ENCODE measurements around the gene ANTXRL. TPM values are rescaled to one million over a fixed set of nuclear protein-coding genes. Genes with fewer than 3 reads are reported as not detected.
"Not testable (repeated sequence)": the region's sequence is repeated elsewhere in the genome, so short reads cannot be mapped to it uniquely, and the experiment has no call there.

The ANTXRL gene
- polyA plus RNA-seq, 6 donors from 2014 or later, result not detected

GRCh38 chr10:46288601-46289206 is 1.9 kb downstream of the ANTXRL start:
- peaks cover 0 to 1% (median 0%) of the 10 kb centered on the region in 7 donors for H3K9me3 Mint-ChIP-seq
- H3K4me3 Mint-ChIP-seq, result no peak overlapping the region
- H3K36me3 Mint-ChIP-seq, result no peaks in the 10 kb centered on the region
- peak overlapping the region in 1 of 6 donors; percentile 31 for H3K27ac Mint-ChIP-seq
- DNase-seq, result no peak
- H3K4me1 Mint-ChIP-seq, result peaks cover 10 to 18% (median 18%) of the 10 kb centered on the region in 3 donors
- peaks cover 13 to 24% (median 19%) of the 10 kb centered on the region in 3 donors for H3K27me3 Mint-ChIP-seq
- ATAC-seq (ENCODE audit: low read depth in 2 of 2), result no peak

GRCh38 chr10:46289209-46289810 is 2.5 kb downstream of the ANTXRL start:
- H3K27me3 Mint-ChIP-seq, result peaks cover 8 to 19% (median 18%) of the 10 kb centered on the region in 3 donors
- no peak overlapping the region for H3K4me3 Mint-ChIP-seq
- peaks cover 4 to 13% (median 12%) of the 10 kb centered on the region in 3 donors for H3K4me1 Mint-ChIP-seq
- H3K27ac Mint-ChIP-seq, result no peak overlapping the region
- peaks cover 0 to 1% (median 0%) of the 10 kb centered on the region in 7 donors for H3K9me3 Mint-ChIP-seq
- no peak for ATAC-seq (ENCODE audit: low read depth in 2 of 2)
- no peak for DNase-seq
- no peaks in the 10 kb centered on the region for H3K36me3 Mint-ChIP-seq

- no peak for DNase-seq
- H3K27me3 Mint-ChIP-seq, result peaks cover 5 to 19% (median 16%) of the 10 kb centered on the region in 3 donors
- ATAC-seq (ENCODE audit: low read depth in 2 of 2), result no peak
- peaks cover 2 to 9% (median 6%) of the 10 kb centered on the region in 3 donors for H3K4me1 Mint-ChIP-seq
- no peak overlapping the region for H3K4me3 Mint-ChIP-seq
- no peaks in the 10 kb centered on the region for H3K36me3 Mint-ChIP-seq
- H3K27ac Mint-ChIP-seq, result no peak overlapping the region
- H3K9me3 Mint-ChIP-seq, result peaks cover 0 to 1% (median 0%) of the 10 kb centered on the region in 7 donors
Observed at GRCh38 chr10:46290101-46290886, 3.5 kb downstream of the ANTXRL start.

- Mint-ChIP-seq H3K27ac (no peak overlapping the region), H3K4me3 (no peak overlapping the region), H3K36me3 (no peaks in the 10 kb centered on the region), H3K9me3 (no peaks in the 10 kb centered on the region), H3K4me1 (peaks cover 0 to 4% (median 0%) of the 10 kb centered on the region in 3 donors), H3K27me3 (peaks cover 4 to 16% (median 12%) of the 10 kb centered on the region in 3 donors)
- no peak for ATAC-seq (ENCODE audit: low read depth in 2 of 2)
- no peak for DNase-seq
Observed at GRCh38 chr10:46291817-46292572, 5.2 kb downstream of the ANTXRL start.

GRCh38 chr10:46292573-46293023 is 5.8 kb downstream of the ANTXRL start:
- Mint-ChIP-seq H3K9me3 (no peaks in the 10 kb centered on the region), H3K4me3 (no peak overlapping the region), H3K4me1 (peaks cover 0 to 4% (median 0%) of the 10 kb centered on the region in 3 donors), H3K36me3 (no peaks in the 10 kb centered on the region), H3K27me3 (peaks cover 4 to 16% (median 12%) of the 10 kb centered on the region in 3 donors), H3K27ac (no peak overlapping the region)
- ATAC-seq (ENCODE audit: low read depth in 2 of 2), result no peak
- DNase-seq, result no peak

- no peaks in the 10 kb centered on the region for H3K9me3 Mint-ChIP-seq
- H3K27ac Mint-ChIP-seq, result no peak overlapping the region
- no peak for DNase-seq
- H3K4me1 Mint-ChIP-seq, result peaks cover 5 to 9% (median 6%) of the 10 kb centered on the region in 3 donors
- no peak overlapping the region for H3K4me3 Mint-ChIP-seq
- H3K36me3 Mint-ChIP-seq, result no peaks in the 10 kb centered on the region
- ATAC-seq (ENCODE audit: low read depth in 2 of 2), result no peak
- peaks cover 4 to 16% (median 12%) of the 10 kb centered on the region in 3 donors for H3K27me3 Mint-ChIP-seq
Observed at GRCh38 chr10:46293228-46293627, 6.4 kb downstream of the ANTXRL start.

- ATAC-seq (ENCODE audit: low read depth in 2 of 2) (no peak), DNase-seq (no peak)
- Mint-ChIP-seq H3K4me1 (peaks cover 13 to 17% (median 14%) of the 10 kb centered on the region in 3 donors), H3K9me3 (no peaks in the 10 kb centered on the region), H3K27me3 (peaks cover 4 to 16% (median 12%) of the 10 kb centered on the region in 3 donors), H3K27ac (no peak overlapping the region), H3K4me3 (no peak overlapping the region), H3K36me3 (no peaks in the 10 kb centered on the region)
Observed at GRCh38 chr10:46293832-46294640, 7.2 kb downstream of the ANTXRL start.

- H3K4me1 Mint-ChIP-seq, result peaks cover 20 to 24% (median 21%) of the 10 kb centered on the region in 3 donors
- no peaks in the 10 kb centered on the region for H3K36me3 Mint-ChIP-seq
- no peak for DNase-seq
- H3K4me3 Mint-ChIP-seq, result no peak overlapping the region
- no peak overlapping the region for H3K27ac Mint-ChIP-seq
- no peak for ATAC-seq (ENCODE audit: low read depth in 2 of 2)
- H3K27me3 Mint-ChIP-seq, result peaks cover 4 to 16% (median 12%) of the 10 kb centered on the region in 3 donors
- no peaks in the 10 kb centered on the region for H3K9me3 Mint-ChIP-seq
Observed at GRCh38 chr10:46294641-46295220, 7.9 kb downstream of the ANTXRL start.

- not testable (repeated sequence) for H3K9me3 Mint-ChIP-seq; ATAC-seq (ENCODE audit: low read depth in 2 of 2); DNase-seq; H3K4me3 Mint-ChIP-seq; H3K27ac Mint-ChIP-seq; H3K36me3 Mint-ChIP-seq
- peaks cover 27 to 28% (median 27%) of the 10 kb centered on the region in 3 donors for H3K4me1 Mint-ChIP-seq
- H3K27me3 Mint-ChIP-seq, result peaks cover 4 to 16% (median 10%) of the 10 kb centered on the region in 3 donors
Observed at GRCh38 chr10:46295350-46296010, 8.7 kb downstream of the ANTXRL start.

- Mint-ChIP-seq H3K27ac (peak overlapping the region in 1 of 6 donors; percentile 10), H3K27me3 (peaks cover 4 to 16% (median 6%) of the 10 kb centered on the region in 3 donors), H3K4me1 (peaks cover 28 to 33% (median 31%) of the 10 kb centered on the region in 3 donors)
- not testable (repeated sequence) for H3K36me3 Mint-ChIP-seq; ATAC-seq (ENCODE audit: low read depth in 2 of 2); H3K4me3 Mint-ChIP-seq; DNase-seq; H3K9me3 Mint-ChIP-seq
Observed at GRCh38 chr10:46296086-46296485, 9.3 kb downstream of the ANTXRL start.

GRCh38 chr10:46296641-46297141 is 9.9 kb downstream of the ANTXRL start:
- Mint-ChIP-seq H3K36me3 (no peaks in the 10 kb centered on the region), H3K27ac (no peak overlapping the region), H3K9me3 (no peaks in the 10 kb centered on the region), H3K4me1 (peaks cover 28 to 33% (median 31%) of the 10 kb centered on the region in 3 donors), H3K27me3 (peaks cover 4 to 16% (median 6%) of the 10 kb centered on the region in 3 donors), H3K4me3 (no peak overlapping the region)
- ATAC-seq (ENCODE audit: low read depth in 2 of 2) (no peak), DNase-seq (no peak)

All from naive B cell (primary cell).